Stimulated activated naive CD4-positive, alpha-beta T cell treated with Interleukin-2 at 50 U/mL for 16 hours (primary cell): Measurements from ENCODE around the gene TAC3.
"Not testable (repeated sequence)": the region's sequence is repeated elsewhere in the genome, so short reads cannot be mapped to it uniquely, and the experiment has no call there.

ENCODE experiments used
- DNase-seq: peaks from one replicate; lab custom pipeline; 2025; lab: John Stamatoyannopoulos, UW

The TAC3 gene

DNA sequence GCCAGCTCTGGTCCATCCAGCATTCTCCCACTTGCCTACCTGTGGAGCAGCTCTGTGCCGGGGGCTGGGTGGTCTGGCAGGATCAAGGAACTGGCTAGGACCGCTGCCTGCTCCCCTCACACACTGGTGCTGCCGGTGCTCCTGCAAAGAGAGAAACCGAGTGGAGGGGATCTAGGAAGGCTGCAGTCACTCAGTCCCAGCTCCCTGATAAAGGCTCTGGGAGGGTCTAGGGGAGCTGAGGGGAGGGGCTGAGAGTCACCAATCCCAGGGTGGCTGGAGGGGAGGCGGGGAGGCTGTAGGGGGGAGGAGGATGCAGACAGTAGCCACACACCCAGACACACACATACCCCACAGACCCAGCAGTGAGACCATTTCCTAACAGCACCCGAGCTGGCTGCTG, at the start of gene TAC3:
Gene TAC3 (minus strand): TSS at position 182 of the 400 bp plus-strand sequence. CDS start 732 bp downstream, outside the sequence.
- DNase-seq = no peak

GRCh38 chr12:57063991-57064685, 47.8 kb upstream of the TAC3 start:
- DNase-seq = peak; percentile 44

- no peak for DNase-seq
These were observed 42.1 kb upstream of the TAC3 start for GRCh38 chr12:57058454-57058853.

GRCh38 chr12:57057067-57057751, 40.9 kb upstream of the TAC3 start:
- DNase-seq = no peak

- DNase-seq = no peak
These were observed 39.5 kb upstream of the TAC3 start for GRCh38 chr12:57055824-57056223.

GRCh38 chr12:57053901-57054300, 37.6 kb upstream of the TAC3 start:
- not testable (repeated sequence) for DNase-seq

DNA sequence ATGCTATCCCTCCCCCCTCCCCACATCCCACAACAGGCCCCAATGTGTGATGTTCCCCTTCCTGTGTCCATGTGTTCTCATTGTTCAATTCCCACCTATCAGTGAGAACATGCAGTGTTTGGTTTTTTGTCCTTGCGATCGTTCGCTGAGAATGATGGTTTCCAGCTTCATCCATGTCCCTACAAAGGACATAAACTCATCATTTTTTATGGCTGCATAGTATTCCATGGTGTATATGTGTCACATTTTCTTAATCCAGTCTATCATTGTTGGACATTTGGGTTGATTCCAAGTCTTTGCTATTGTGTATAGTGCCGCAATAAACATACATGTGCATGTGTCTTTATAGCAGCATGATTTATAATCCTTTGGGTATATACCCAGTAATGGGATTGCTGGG, 36.8 kb upstream of the TAC3 start:
- not testable (repeated sequence) for DNase-seq

DNA sequence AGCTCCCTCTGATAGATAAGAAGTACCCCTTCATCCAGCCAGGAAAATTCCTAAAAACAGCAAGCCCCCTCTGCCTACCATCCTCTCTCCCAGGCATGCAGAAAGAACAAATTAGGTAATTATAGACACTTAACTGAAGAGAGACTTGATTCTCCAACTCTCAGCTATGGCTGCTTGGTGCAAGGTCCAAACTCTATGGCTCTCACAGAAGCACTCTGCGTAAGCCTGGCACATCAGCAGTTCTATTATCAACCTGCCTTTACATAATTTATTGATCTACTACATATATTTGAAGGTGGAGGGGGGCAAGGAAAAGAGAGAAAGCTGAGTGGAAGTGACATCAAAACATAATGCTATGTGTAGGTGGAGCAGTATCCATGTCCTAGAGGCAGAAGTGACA, 34.7 kb upstream of the TAC3 start:
- DNase-seq = no peak

GRCh38 chr12:57049890-57050289, 33.6 kb upstream of the TAC3 start, which contains the start of gene MYO1A:
Gene MYO1A (minus strand): TSS chr12:57050129. CDS start chr12:57048323, 1,806 bp downstream.
- no peak for DNase-seq

DNA sequence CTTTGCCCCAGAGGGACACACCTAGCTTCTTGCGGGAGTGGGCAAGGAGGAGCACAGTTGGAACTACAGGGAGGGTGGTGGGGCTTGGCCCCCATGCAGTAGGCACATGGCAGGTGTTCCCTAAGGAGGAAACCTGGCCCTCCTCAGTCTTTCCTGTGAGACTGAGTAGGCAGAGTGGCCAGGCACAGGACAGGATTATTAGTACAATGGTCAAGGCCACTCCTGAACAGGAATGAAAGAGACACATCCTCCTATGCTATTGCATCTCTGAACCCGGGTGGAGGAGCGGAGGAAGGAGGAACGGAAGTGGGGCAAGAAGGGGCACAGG, 32.8 kb upstream of the TAC3 start:
- DNase-seq = no peak

DNA sequence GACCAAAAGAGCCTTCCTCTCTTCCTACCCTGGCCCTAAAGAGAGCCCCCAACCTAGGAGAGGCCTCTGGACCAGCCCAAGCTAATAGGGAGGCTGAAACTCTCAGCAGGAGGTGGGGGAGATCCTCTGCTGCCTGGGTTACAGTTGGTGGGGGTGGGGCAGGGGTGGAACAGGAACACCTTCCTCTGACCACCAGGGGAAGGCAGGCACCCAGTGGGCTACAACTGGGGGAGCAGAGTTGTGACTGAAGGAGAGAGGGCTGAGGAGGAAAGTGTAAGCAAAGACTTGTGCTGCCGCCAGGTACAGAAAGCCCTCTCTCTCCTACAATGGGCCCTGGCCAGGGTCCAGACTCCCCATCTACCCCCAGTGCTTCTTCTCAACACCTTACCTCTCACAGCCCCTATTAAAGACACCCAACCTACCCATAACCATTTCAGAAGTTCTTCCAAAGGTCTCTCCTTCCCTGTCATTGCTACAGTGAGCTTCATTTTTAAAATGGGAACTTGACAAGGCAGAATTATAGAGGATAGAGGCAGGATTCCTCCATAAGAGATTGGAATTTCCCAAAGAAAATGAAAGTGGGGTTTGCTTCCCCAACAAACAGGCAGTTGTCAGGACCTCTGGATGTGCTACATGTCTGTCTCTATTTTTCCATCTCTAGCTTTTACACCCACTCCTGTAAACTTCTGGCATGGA, 32.2 kb upstream of the TAC3 start:
- no peak for DNase-seq

GRCh38 chr12:57047981-57048380, 31.7 kb upstream of the TAC3 start:
- no peak for DNase-seq

DNA sequence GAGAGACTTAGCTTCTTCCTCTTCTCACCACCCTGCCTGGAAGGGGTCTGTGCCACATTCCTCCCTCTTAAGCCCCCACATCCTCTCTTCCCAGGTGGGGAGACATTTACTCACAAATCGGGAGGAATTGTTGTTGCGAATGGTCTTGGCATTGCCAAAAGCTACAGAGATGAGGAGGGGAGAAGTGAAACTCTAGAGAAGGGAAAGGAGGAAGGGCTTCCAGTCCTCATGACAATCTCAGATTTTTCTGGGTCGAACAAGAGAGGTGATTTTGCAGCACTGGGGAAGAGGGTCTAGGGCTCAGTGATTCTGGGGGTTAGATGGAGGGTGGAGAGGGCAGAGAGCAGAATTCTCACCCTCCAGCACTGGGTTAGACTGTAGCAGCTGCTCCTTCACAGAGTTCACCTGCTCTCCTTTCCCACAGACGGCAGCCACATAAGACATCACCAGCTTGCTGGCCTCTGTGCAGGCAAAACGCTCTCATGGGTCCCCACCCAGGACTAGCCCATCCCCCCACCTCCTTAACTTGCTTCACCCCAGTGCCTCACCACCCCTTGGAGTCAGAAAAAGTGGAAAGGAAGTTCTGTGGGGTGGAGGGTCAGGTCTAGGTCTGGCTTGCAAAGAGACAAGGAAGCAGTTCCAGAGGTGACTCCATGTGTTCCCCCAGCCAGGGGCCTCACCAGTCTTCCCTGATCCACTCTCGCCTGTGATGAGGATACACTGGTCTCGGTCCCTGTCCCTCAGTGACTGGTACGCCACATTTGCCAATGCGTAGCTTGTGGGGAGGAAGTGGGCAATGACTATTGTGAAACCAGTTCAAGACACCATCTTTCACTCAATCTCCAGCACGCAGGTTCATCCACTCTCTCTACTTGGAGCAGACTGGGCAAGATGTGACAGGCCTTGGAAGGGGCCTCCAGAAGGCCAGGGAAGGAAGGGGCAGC, 30.9 kb upstream of the TAC3 start:
- DNase-seq = peak; percentile 12

DNA sequence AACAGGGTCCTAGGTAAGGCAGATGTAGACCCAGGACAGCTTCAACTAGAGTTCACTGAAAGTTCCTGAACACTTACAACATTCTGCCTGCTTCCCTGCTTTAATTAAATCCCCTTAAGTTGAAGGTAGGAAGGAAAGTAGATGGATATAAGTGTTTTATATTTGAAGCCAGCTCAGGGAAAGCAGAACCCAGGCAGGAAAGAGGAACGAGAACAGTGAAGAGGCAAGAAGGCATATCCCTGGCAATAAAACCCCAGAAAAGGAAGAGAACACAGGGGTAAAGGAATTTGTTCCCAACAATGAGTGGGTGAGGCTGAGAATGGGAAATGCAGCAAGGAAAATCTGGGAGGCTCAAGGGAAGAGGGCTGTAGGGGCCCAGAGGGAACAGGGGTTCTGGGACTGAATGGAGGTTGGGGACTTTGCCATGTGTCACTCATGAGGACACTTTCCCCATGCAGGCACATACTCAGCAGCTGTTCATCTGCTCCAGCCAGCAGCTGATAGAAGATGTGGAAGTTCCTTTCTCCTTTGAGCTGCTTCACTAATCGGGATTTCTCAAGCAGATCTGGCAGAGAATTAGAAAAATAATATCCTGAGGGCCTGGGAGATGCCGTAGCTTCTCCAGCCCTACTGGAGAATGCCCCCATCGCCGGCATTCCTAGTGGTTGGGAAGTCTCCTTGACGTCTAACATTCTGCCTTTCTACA, 29.9 kb upstream of the TAC3 start:
- no peak for DNase-seq

GRCh38 chr12:57044889-57045288, 28.6 kb upstream of the TAC3 start:
- DNase-seq = no peak

DNA sequence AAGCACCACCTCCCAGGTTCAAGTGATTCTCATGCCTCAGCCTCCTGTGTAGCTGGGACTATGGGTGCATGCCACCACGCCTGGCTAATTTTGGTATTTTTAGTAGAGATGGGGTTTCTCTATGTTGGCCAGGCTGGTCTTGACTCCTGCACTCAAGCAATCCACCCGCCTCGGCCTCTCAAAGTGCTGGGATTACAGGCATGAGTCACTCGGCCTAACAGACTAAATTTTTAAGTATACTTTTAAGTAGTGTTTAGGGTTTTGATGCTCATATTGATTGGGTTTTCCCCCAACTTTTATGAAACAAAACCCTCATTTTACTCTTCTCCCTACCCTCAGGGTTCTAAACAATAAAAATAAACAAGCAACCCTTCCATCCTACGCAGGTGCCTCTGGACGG, 28.1 kb upstream of the TAC3 start:
- no peak for DNase-seq

DNA sequence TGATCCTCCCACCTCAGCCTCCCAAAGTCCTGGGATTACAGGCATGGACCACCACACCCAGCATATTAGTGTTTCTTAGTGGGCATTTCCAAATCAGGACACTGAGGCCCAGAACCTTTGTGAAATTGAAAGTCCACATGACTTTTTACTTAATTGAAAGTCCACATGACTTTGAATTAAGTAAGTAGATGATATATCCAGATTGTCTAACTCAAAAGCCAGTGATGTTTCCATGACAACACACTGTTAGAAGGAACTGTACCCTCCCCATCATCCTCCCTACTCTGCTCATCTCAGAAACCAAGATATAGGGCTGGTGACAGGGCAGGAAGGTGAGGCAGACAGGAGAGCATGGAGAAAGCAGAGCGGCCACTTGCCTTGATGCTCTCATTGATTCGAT, 26.4 kb upstream of the TAC3 start:
- no peak for DNase-seq

DNA sequence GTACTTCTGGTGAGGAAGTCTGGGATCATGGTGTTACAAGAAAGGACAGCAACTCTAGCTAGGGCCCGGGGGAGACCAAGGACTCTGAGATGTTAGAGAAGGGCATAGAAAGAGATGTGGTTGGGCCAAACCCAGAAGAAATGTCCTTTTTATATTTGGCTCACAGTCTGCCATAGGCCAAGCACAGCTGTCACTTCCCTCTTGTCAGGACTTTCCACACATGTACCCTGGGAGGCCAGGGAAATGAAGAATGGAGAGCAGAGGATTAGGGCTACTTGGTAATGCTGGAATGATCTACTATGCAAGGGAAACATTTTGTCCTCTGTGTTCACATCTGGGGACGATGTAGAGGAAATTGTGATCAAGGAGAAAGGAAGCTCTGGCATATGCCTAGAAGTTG, 24.4 kb upstream of the TAC3 start:
- DNase-seq = no peak

DNA sequence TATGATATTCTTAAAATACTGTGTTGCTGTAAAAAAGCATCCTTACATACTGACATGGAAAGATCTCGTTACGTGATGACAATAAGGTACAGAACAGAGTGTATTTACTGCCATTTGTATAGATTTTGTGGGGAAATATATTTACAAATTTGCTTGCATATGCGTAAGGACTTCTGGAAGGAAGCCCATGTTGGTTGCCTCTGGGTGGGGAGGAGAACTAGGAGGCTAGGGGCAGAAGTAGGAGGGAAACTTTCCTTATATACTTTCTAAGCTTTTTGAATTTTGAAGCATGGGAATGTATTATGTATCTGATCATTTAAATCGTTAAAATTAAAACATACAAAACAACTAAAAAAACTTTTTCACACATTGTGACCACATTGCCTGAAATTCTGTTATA, 23.9 kb upstream of the TAC3 start:
- no peak for DNase-seq

GRCh38 chr12:57039016-57039798, 22.9 kb upstream of the TAC3 start:
- DNase-seq = no peak

DNA sequence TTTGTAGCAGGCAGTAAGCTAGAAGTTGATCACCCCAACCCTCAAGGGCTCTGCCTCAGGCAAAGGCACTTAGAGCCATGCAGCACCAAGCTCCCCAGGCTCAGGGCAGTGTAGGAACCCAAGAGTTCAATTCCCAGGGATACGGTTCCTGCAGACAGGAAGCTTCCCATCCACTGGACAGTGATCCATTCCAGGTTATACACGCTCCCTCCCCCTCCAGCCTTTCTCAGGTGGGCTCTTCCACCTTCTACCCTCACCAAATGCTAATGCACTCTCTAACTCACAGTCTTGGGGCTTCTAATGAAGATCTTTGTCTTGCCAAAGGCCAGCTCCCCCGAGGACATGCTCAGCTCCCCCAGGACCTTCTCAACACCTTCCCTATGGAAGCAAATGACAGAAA, 20.9 kb upstream of the TAC3 start:
- no peak for DNase-seq
